Right renal pelvis (tissue), 4 donors: Measurements from ENCODE around the gene PUS10. TPM values are rescaled to one million over a fixed set of nuclear protein-coding genes. Genes with fewer than 3 reads are reported as not detected.
"Not testable (repeated sequence)": the region's sequence is repeated elsewhere in the genome, so short reads cannot be mapped to it uniquely, and the experiment has no call there.

ENCODE experiments used
- DNase-seq, 4 donors: peaks; one replicate each; pipeline ENCODE4 v3.0.0-alpha.2; 2013; ENCODE audit warnings: low read depth in 4 of 4, low spot score in 3 of 4, missing footprints in 1 of 4
- polyA plus RNA-seq, 4 donors: library from polyadenylated mRNA; unstranded; fragments of 120-200 nt; gene quantifications; one replicate each; pipeline ENCODE4 v1.2.1, GENCODE V29; 2013; ENCODE audit not compliant: insufficient read length in 4 of 4

Gene PUS10
- 10 to 100 TPM; 10.4 to 13.2 (median 12.3) TPM for polyA plus RNA-seq

GRCh38 chr2:61017556-61018317 lies at the start of gene PUS10, which contains the start of gene PEX13:
Gene PUS10, minus strand, starts transcription at chr2:61018255. Its CDS starts 6,365 bp downstream, at chr2:61011890.
Gene PEX13, plus strand, starts transcription at chr2:61017720. Its CDS starts 40 bp downstream, at chr2:61017760.
- peak in 3 of 4 donors; percentile 22 to 77 (median 30) for DNase-seq

- DNase-seq = peak; percentile 65 to 81 (median 78)
Measured at GRCh38 chr2:61065714-61066709, 48.0 kb upstream of the PUS10 start, which contains the start of gene SANBR. Gene SANBR, plus strand, starts transcription at chr2:61065871. Its CDS starts 4,480 bp downstream, at chr2:61070351.

GRCh38 chr2:61059382-61059781 lies 41.3 kb upstream of the PUS10 start:
- no peak for DNase-seq

GRCh38 chr2:61057562-61057961 lies 39.5 kb upstream of the PUS10 start:
- DNase-seq = no peak

GRCh38 chr2:61055557-61055956 lies 37.5 kb upstream of the PUS10 start:
- DNase-seq = no peak

GRCh38 chr2:61045999-61046398 lies 27.9 kb upstream of the PUS10 start:
- no peak for DNase-seq

GRCh38 chr2:61045226-61045625 lies 27.2 kb upstream of the PUS10 start:
- DNase-seq = no peak

GRCh38 chr2:61044636-61045035 lies 26.6 kb upstream of the PUS10 start:
- DNase-seq = no peak

GRCh38 chr2:61042807-61043206 lies 24.8 kb upstream of the PUS10 start:
- DNase-seq = no peak

- DNase-seq = not testable (repeated sequence)
Measured at GRCh38 chr2:61036643-61037042, 18.6 kb upstream of the PUS10 start.

GRCh38 chr2:61034592-61034991 lies 16.5 kb upstream of the PUS10 start:
- not testable (repeated sequence) for DNase-seq

GRCh38 chr2:61029533-61029932 lies 11.5 kb upstream of the PUS10 start:
- no peak for DNase-seq

- DNase-seq = no peak
Measured at GRCh38 chr2:61023670-61024069, 5.6 kb upstream of the PUS10 start.

- no peak for DNase-seq
Measured at GRCh38 chr2:61021228-61021660, 3.2 kb upstream of the PUS10 start.

GRCh38 chr2:61018798-61019197 lies 743 bp upstream of the PUS10 start:
- no peak for DNase-seq

- DNase-seq = peak in 1 of 4 donors; percentile 40
Measured at GRCh38 chr2:61018318-61018755, 282 bp upstream of the PUS10 start.

GRCh38 chr2:61017003-61017555 lies 976 bp downstream of the PUS10 start:
- DNase-seq = peak; percentile 68 to 81 (median 73)

- no peak for DNase-seq
Measured at GRCh38 chr2:61016392-61017002, 1.6 kb downstream of the PUS10 start.

GRCh38 chr2:61015976-61016375 lies 2.1 kb downstream of the PUS10 start:
- no peak for DNase-seq

GRCh38 chr2:61014763-61015162 lies 3.3 kb downstream of the PUS10 start:
- no peak for DNase-seq
